ENCODE data around the gene FGF18. TPM values are rescaled to one million over a fixed set of nuclear protein-coding genes. Genes with fewer than 3 reads are reported as not detected.

The FGF18 gene
- total and polyA plus RNA-seq, 7 donors = 0.14 to 0.66 (median 0.28) TPM

DNA sequence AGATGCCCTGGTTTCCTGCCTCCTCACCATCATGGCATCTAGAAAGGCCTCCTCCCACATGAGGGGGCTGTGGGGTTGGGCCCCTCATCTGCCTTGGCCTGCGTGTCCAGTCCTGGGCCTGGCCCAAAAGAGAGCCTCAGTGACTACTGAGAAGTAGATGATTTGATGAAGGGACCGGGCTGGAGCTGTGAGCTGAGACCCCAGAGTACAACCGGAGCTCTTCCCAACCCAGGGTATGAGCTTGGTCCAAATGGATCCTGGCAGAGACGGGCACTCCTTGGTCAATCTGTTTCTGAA lies 62.9 kb downstream of the FGF18 start:
- Histone ChIP-seq H3K36me3 (ENCODE audit: insufficient read depth in 1 of 2, low read depth in 1 of 2) (no peaks in the 10 kb centered on the region), H3K4me1 (no peaks in the 10 kb centered on the region), H3K9me3 (no peaks in the 10 kb centered on the region), H3K27ac (no peak overlapping the region), H3K27me3 (ENCODE audit: insufficient read depth in 3 of 3, low read length in 2 of 3) (peaks cover 0 to 4% (median 0%) of the 10 kb centered on the region in 3 donors), H3K4me3 (no peak overlapping the region)
- intact Hi-C loops (cut with DNase I) = no loop called here
- no peak for DNase-seq
- no peak for TF ChIP-seq CTCF (IDR thresholded peaks at IDR 0.05)
- no peak for ATAC-seq
- 76 to 87% (median 79%) methylated on average over 4 of the region's 4 CpGs for WGBS, 3 donors

- no peak overlapping the region for H3K4me3 ChIP-seq
- no peaks in the 10 kb centered on the region for H3K4me1 ChIP-seq
- no peaks in the 10 kb centered on the region for H3K9me3 ChIP-seq
- no peaks in the 10 kb centered on the region for H3K36me3 ChIP-seq (ENCODE audit: insufficient read depth in 1 of 2, low read depth in 1 of 2)
- DNase-seq (peak; percentile 86 to 91), ATAC-seq (peak; percentile 39 to 83 (median 68))
- WGBS, 3 donors = 53% methylated on average over 19 to 21 of the region's 21 CpGs
- intact Hi-C loops (cut with DNase I) = no loop called here
- TF ChIP-seq CTCF (IDR thresholded peaks at IDR 0.05) = no peak
- no peak overlapping the region for H3K27ac ChIP-seq
- peaks cover 0 to 4% (median 0%) of the 10 kb centered on the region in 3 donors for H3K27me3 ChIP-seq (ENCODE audit: insufficient read depth in 3 of 3, low read length in 2 of 3)
Measured at GRCh38 chr5:171483551-171484135, 64.2 kb downstream of the FGF18 start.

- intact Hi-C loops (cut with DNase I) = no loop called here
- WGBS, 3 donors = 23 to 31% (median 30%) methylated on average over 7 of the region's 7 CpGs
- DNase-seq = peak in 1 of 2 donors; percentile 41
- no peak overlapping the region for H3K4me3 ChIP-seq
- H3K27me3 ChIP-seq (ENCODE audit: insufficient read depth in 3 of 3, low read length in 2 of 3) = peaks cover 0 to 4% (median 0%) of the 10 kb centered on the region in 3 donors
- no peaks in the 10 kb centered on the region for H3K36me3 ChIP-seq (ENCODE audit: insufficient read depth in 1 of 2, low read depth in 1 of 2)
- H3K27ac ChIP-seq = no peak overlapping the region
- peak in 3 of 4 donors; percentile 42 to 67 (median 52) for ATAC-seq
- peak; percentile 52 for TF ChIP-seq CTCF (IDR thresholded peaks at IDR 0.05)
- no peaks in the 10 kb centered on the region for H3K4me1 ChIP-seq
- H3K9me3 ChIP-seq = no peaks in the 10 kb centered on the region
Measured at GRCh38 chr5:171484460-171484899, 65.0 kb downstream of the FGF18 start.

DNA sequence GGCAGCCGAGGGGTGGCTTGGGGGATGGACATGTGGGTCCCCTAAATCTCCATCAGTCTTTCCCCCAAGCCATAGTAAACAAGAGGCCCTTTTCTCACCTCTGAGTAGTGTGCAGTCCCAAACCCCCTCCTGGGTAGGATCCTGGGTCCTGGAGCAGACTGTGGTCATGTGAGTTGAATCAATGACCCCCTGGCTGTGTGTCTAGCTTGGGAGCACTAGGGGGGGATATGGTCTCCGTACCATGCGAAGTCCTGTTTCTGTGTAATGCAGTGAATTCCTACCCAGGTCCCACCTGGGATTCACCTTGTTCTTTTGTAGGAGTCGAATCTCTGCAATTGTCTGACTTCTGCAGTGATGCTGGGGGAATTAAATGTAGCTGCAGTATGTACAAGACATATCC lies 66.2 kb downstream of the FGF18 start:
- H3K36me3 ChIP-seq (ENCODE audit: insufficient read depth in 1 of 2, low read depth in 1 of 2) = no peaks in the 10 kb centered on the region
- intact Hi-C loops (cut with DNase I) = no loop called here
- DNase-seq = no peak
- no peak for TF ChIP-seq CTCF (IDR thresholded peaks at IDR 0.05)
- no peak overlapping the region for H3K4me3 ChIP-seq
- ATAC-seq = no peak
- H3K27ac ChIP-seq = no peak overlapping the region
- H3K4me1 ChIP-seq = no peaks in the 10 kb centered on the region
- H3K9me3 ChIP-seq = no peaks in the 10 kb centered on the region
- peaks cover 0 to 4% (median 0%) of the 10 kb centered on the region in 3 donors for H3K27me3 ChIP-seq (ENCODE audit: insufficient read depth in 3 of 3, low read length in 2 of 3)
- 90 to 92% (median 92%) methylated on average over 4 of the region's 4 CpGs for WGBS, 3 donors

GRCh38 chr5:171486613-171487012 lies 67.2 kb downstream of the FGF18 start:
- DNase-seq = no peak
- ATAC-seq = no peak
- H3K9me3 ChIP-seq = no peaks in the 10 kb centered on the region
- H3K27ac ChIP-seq = no peak overlapping the region
- intact Hi-C loops (cut with DNase I) = no loop called here
- H3K4me1 ChIP-seq = no peaks in the 10 kb centered on the region
- peaks cover 0 to 4% (median 0%) of the 10 kb centered on the region in 3 donors for H3K27me3 ChIP-seq (ENCODE audit: insufficient read depth in 3 of 3, low read length in 2 of 3)
- H3K4me3 ChIP-seq = no peak overlapping the region
- 82 to 91% (median 86%) methylated on average over 4 of the region's 4 CpGs for WGBS, 3 donors
- no peaks in the 10 kb centered on the region for H3K36me3 ChIP-seq (ENCODE audit: insufficient read depth in 1 of 2, low read depth in 1 of 2)
- no peak for TF ChIP-seq CTCF (IDR thresholded peaks at IDR 0.05)

All from psoas muscle (tissue), 8 donors.